HepG2 (cell line): ENCODE results near the gene LGALS16. TPM values are rescaled to one million over a fixed set of nuclear protein-coding genes. Genes with fewer than 3 reads are reported as not detected.

Experiments used
- ARID5B ChIP-seq: IDR thresholded peaks from 2 replicates; pipeline ENCODE4 v1.4.0; 2020; ENCODE audit warnings: mild to moderate bottlenecking, missing genetic modification reagents
- KAT7 ChIP-seq: IDR thresholded peaks from 2 replicates; pipeline ENCODE4 v1.6.1; 2018; ENCODE audit warnings: borderline replicate concordance, missing compliant biosample characterization
- MIXL1 ChIP-seq: IDR thresholded peaks from 2 replicates; pipeline ENCODE4 v1.6.1; 2016
- SMARCC2 ChIP-seq: fragments of 450-650 bp; IDR thresholded peaks from 2 replicates; pipeline ENCODE4 v1.6.1; 2017; ENCODE audit warnings: antibody characterized with exemption, mild to moderate bottlenecking
- TBL1XR1 ChIP-seq: fragments of 150-350 bp; IDR thresholded peaks from 2 replicates; pipeline ENCODE4 v1.6.1; 2014; ENCODE audit warnings: borderline replicate concordance, low read length; ENCODE audit not compliant: partially characterized antibody
- TEF ChIP-seq: sonication (generic); formaldehyde crosslinking; IDR thresholded peaks from 2 replicates; pipeline ENCODE4 v1.5.0; 2020; ENCODE audit warnings: missing genetic modification reagents
- ZNF318 ChIP-seq: sonication (generic); formaldehyde crosslinking; IDR thresholded peaks from 2 replicates; pipeline ENCODE4 v1.4.0; 2020; ENCODE audit warnings: mild to moderate bottlenecking, missing genetic modification reagents
- polyA plus RNA-seq, 8 experiments: library from polyadenylated mRNA; depleted of rRNA in 3 of 8; stranded (reverse) in 7 of 8; unstranded in 1 of 8; fragments of >200 nt; fragmentation: Illumina TruSeq in 4 of 8; extraction: Trizol in 4 of 8; gene quantifications; 2 replicates each; pipeline versions ENCODE4 v1.2.1 to v1.2.3, GENCODE V29; 2011 to 2016; ENCODE audit warnings: low read depth in 4 of 8, missing spikeins in 1 of 8, mixed read lengths in 1 of 8; ENCODE audit not compliant: insufficient read depth in 1 of 8
- total RNA-seq, 5 experiments: library from RNA; depleted of rRNA; stranded (reverse); fragments of >200 nt; fragmentation: Illumina TruSeq; extraction: Trizol; gene quantifications; 2 replicates each; pipeline ENCODE4 v1.2.3, GENCODE V29; 2016; ENCODE audit warnings: low read depth in 1 of 5
- TF ChIP-seq, protein P1 (sequence below): sonication (generic); formaldehyde crosslinking; IDR thresholded peaks from 2 replicates; pipeline ENCODE4 v1.8.0; 2022; ENCODE audit warnings: missing genetic modification reagents, mild to moderate bottlenecking, moderate library complexity, borderline replicate concordance
- TF ChIP-seq, protein P2 (sequence below): sonication (generic); formaldehyde crosslinking; IDR thresholded peaks from 2 replicates; pipeline ENCODE4 v1.5.1; 2020; ENCODE audit warnings: mild to moderate bottlenecking, missing genetic modification reagents, moderate library complexity

LGALS16 gene
- total and polyA plus RNA-seq, 2 of the 13 experiments (the other 11 are each of a cell fraction or from before 2014, with no cell fraction given): not detected

GRCh38 chr19:39695759-39696158, 40.0 kb downstream of the LGALS16 start (continued):
- TF ChIP-seq KAT7 (CRISPR knock-in tag): no peak
- peak; percentile 15 for TF ChIP-seq TBL1XR1
- TF ChIP-seq, protein P1, sequence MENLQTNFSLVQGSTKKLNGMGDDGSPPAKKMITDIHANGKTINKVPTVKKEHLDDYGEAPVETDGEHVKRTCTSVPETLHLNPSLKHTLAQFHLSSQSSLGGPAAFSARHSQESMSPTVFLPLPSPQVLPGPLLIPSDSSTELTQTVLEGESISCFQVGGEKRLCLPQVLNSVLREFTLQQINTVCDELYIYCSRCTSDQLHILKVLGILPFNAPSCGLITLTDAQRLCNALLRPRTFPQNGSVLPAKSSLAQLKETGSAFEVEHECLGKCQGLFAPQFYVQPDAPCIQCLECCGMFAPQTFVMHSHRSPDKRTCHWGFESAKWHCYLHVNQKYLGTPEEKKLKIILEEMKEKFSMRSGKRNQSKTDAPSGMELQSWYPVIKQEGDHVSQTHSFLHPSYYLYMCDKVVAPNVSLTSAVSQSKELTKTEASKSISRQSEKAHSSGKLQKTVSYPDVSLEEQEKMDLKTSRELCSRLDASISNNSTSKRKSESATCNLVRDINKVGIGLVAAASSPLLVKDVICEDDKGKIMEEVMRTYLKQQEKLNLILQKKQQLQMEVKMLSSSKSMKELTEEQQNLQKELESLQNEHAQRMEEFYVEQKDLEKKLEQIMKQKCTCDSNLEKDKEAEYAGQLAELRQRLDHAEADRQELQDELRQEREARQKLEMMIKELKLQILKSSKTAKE: peak; percentile 69; the same call in 1 of the 2 replicates
- TF ChIP-seq ARID5B (CRISPR knock-in tag): peak; percentile 75
- TF ChIP-seq MIXL1 (CRISPR knock-in tag): no peak
- no peak for TF ChIP-seq SMARCC2
- TF ChIP-seq, protein P2, sequence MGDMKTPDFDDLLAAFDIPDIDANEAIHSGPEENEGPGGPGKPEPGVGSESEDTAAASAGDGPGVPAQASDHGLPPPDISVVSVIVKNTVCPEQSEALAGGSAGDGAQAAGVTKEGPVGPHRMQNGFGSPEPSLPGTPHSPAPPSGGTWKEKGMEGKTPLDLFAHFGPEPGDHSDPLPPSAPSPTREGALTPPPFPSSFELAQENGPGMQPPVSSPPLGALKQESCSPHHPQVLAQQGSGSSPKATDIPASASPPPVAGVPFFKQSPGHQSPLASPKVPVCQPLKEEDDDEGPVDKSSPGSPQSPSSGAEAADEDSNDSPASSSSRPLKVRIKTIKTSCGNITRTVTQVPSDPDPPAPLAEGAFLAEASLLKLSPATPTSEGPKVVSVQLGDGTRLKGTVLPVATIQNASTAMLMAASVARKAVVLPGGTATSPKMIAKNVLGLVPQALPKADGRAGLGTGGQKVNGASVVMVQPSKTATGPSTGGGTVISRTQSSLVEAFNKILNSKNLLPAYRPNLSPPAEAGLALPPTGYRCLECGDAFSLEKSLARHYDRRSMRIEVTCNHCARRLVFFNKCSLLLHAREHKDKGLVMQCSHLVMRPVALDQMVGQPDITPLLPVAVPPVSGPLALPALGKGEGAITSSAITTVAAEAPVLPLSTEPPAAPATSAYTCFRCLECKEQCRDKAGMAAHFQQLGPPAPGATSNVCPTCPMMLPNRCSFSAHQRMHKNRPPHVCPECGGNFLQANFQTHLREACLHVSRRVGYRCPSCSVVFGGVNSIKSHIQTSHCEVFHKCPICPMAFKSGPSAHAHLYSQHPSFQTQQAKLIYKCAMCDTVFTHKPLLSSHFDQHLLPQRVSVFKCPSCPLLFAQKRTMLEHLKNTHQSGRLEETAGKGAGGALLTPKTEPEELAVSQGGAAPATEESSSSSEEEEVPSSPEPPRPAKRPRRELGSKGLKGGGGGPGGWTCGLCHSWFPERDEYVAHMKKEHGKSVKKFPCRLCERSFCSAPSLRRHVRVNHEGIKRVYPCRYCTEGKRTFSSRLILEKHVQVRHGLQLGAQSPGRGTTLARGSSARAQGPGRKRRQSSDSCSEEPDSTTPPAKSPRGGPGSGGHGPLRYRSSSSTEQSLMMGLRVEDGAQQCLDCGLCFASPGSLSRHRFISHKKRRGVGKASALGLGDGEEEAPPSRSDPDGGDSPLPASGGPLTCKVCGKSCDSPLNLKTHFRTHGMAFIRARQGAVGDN (CRISPR knock-in tag): no peak
- peak; percentile 91; the same call in 1 of the 2 replicates for TF ChIP-seq TEF
- no peak for TF ChIP-seq ZNF318
